Activated naive CD4-positive, alpha-beta T cell treated with anti-CD3 and anti-CD28 coated beads, Interleukin-2, amount 50 U/mL, for 16 hours (primary cell): ENCODE measurements around the gene RAX2.
"Not testable (repeated sequence)": the region's sequence is repeated elsewhere in the genome, so short reads cannot be mapped to it uniquely, and the experiment has no call there.

Source experiments
- DNase-seq: peaks from one replicate; pipeline ENCODE4 v3.0.0-alpha.2; 2020

The RAX2 gene

GRCh38 chr19:3771906-3772455, at the start of gene RAX2:
Gene RAX2, minus strand, starts transcription at chr19:3772228. Its CDS starts 486 bp downstream, at chr19:3771742.
- DNase-seq = no peak

GRCh38 chr19:3821156-3821555, 49.1 kb upstream of the RAX2 start:
- no peak for DNase-seq

GRCh38 chr19:3819989-3820388, 48.0 kb upstream of the RAX2 start:
- DNase-seq = no peak

GRCh38 chr19:3818918-3819317, 46.9 kb upstream of the RAX2 start:
- DNase-seq = no peak

- DNase-seq = peak; percentile 41
Observed at GRCh38 chr19:3818466-3818865, 46.4 kb upstream of the RAX2 start.

- no peak for DNase-seq
Observed at GRCh38 chr19:3817761-3818160, 45.7 kb upstream of the RAX2 start.

DNA sequence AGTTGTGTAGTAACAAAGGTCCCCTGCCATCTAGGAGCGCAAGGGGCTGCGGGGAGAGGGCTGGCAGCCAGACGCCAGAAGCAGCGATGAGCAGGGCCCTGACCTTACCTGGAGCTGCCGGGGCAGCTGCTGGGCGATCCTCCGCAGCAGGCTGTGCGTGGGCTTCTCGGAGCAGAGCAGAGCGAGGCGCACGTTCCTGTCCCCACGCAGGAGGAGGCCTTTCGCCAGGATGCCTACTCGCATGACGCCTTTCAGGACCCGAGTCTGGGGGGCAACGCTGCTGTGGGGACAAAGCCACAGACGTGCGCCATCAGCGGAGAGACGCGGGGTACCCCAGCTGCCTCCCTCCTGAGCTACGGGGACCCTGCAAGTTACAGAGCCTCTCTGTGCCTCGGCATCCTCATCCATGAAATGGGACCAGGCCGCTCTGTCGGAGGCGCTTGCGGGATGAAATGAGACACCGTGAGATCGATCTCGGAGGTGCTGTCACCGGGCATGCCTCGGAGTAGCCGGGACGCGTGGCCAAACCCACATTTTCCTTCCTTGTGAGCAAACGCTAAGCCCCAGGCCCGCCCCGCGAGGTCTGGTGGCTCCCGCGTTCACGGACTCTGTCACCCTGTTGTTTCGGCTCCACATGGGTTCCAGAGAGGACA, 44.7 kb upstream of the RAX2 start:
- no peak for DNase-seq

DNA sequence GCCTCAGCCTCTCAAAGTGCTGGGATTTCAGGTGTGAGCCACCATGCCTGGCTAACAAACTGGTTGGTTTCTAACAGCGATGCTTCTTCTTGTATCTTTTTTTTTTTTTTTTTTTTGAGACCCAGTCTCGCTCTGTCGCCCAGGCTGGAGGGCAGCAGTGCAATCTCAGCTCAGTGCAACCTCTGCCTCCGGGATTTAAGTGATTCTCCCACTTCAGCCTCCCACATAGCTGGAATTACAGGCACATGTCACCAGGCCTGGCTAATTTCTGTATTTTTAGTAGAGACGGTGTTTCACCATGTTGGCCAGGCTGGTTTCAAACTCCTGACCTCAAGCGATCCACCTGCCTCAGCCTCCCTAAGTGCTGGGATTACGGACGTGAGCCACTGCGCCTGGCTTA, 44.1 kb upstream of the RAX2 start:
- not testable (repeated sequence) for DNase-seq

DNA sequence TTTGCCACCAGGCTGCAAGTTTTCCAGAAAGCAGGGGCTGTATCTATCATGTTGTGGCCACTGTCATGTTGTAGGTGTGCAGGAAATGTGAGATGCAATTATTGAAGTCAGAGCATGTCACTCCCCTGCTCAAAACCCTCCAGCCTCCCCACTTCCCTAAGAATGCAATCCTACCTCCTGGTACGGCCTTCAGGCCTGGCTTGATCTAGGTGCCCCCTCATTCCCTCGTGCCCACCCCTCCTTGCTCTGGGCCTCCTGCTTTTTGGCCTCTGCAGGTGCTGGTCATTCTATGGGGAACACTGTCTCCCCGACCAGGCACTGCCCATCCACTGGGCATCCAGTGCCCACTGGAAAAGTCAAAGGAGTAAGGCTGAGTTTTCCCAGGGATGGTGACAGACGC, 42.6 kb upstream of the RAX2 start:
- no peak for DNase-seq

- no peak for DNase-seq
Observed at GRCh38 chr19:3813473-3814392, 41.7 kb upstream of the RAX2 start.

DNA sequence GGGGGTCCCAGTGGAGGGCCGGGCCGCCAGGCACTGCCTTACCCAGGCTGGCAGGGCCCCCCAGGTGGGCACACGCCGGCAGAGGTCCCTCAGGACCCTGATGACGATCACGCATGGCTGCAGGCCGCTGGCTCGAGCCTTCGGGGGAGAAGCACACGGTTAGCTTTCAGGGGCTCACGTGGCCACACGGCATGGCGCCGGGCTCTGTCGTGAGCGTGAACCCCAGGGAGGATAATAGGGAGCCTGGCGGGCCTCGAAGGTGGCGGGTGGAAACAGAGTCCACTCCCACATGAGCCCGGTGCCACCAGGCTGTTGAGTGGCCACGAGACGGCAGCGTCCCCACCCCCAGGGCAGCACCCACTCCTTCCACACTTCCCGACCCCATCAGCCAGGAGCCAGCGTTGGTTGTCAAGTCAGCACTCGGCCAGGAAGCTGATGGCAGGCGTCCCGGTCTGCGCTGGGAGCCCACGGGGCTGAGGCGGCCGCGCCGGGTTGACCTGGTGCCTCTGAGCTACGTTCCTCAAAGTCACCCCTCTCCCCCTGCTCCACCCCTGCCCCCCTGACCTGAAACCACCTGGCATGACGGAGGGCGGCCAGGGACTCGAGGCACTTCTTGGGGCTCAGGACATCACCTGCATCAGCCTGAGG, 38.8 kb upstream of the RAX2 start:
- no peak for DNase-seq

GRCh38 chr19:3809881-3810707, 38.1 kb upstream of the RAX2 start:
- DNase-seq = no peak

GRCh38 chr19:3808420-3809143, 36.6 kb upstream of the RAX2 start:
- no peak for DNase-seq

DNA sequence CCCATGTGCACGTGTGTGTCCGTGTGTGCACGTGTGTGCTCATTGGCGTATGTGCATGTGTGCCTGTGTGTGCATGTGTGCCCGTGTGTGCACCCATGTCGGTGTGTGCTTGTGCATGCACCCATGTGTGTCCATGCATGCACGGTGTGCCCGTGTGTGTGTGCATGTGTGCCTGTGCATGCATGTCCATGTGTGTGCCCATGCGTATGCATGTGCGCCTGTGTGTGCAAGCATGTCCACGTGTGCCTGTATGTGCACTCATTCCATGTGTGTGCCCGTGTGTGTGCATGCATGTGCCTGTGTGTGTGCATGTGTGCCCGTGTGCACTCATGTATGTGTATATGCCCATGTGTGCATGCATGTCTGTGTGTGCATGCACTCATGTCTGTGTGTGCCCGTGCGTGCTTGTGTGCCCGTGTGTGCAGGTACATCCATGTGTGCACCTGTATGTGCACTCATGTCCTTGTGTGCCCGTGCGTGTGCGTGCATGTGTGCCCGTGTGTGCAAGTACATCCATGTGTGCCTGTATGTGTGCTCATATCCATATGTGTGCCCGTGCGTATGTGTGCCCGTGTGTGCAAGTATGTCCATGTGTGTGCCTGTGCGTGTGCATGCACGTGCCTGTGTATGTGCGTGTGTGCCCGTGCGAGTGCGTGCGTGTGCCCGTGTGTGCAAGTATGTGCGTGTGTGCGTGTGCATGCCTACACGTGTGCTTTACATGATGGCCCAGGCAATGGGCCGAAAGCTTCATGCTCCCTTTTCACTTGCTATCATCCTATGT, 35.7 kb upstream of the RAX2 start:
- DNase-seq = no peak

- no peak for DNase-seq
Observed at GRCh38 chr19:3807131-3807480, 35.1 kb upstream of the RAX2 start.

DNA sequence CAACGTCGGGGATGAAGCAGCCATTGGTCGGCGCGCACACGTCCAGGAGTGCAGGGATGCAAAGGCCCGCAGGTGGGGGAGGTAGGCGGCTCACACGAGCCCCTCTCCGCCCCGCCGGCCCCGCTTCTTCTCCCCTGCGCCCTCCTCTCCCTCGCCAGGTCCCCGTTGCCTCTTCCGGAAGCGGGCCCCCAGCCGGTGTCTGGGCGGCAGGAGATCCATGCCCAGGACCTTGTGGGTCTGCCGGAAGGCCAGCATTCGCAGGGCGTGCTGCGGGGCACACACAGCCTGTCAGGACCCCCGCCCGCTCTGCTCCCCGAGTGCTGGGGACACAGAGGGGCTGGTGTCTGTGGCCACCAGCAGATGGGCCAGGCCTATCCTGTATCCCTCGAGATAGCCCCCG, 33.8 kb upstream of the RAX2 start:
- no peak for DNase-seq

DNA sequence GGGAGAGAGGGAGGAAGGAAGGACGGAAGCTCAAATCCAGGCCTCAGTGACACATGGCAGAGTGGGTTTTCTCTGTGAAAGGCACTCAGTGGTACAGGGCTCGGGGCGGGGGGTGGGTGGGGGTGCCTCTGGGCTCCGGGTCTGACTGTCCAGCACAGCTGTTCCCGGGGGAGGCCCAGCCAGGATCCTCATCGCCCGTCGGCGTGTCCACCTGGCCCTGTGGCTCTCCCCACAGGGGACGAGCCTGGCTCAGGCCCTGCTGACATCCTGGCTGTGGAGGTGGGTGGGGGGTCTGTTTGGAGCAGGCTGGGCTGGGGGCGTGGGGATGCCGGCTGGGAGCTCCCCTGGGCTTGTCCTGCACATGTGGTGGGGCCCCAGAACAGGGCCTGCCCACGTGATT, 32.4 kb upstream of the RAX2 start:
- DNase-seq = no peak

DNA sequence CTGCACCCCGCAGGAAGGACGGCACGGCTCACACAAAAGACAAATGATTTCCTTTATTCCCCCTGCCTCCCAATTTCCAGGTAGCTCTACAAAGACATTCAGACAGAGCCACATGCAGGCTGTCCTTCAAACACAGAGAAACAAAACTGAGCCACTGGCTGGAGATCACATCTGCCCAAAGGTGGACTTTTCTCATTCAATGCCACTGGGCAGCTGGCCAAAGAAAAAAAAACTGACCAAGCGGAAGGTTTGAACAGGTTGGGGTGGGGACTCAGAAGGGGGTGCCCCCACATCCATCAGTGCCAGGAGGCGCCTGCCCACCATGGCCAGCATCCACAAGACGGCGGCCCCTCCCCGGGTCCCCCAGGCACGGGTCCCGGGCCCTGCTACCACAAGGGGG, 32.0 kb upstream of the RAX2 start:
- no peak for DNase-seq

- no peak for DNase-seq
Observed at GRCh38 chr19:3803114-3803888, 31.3 kb upstream of the RAX2 start.

DNA sequence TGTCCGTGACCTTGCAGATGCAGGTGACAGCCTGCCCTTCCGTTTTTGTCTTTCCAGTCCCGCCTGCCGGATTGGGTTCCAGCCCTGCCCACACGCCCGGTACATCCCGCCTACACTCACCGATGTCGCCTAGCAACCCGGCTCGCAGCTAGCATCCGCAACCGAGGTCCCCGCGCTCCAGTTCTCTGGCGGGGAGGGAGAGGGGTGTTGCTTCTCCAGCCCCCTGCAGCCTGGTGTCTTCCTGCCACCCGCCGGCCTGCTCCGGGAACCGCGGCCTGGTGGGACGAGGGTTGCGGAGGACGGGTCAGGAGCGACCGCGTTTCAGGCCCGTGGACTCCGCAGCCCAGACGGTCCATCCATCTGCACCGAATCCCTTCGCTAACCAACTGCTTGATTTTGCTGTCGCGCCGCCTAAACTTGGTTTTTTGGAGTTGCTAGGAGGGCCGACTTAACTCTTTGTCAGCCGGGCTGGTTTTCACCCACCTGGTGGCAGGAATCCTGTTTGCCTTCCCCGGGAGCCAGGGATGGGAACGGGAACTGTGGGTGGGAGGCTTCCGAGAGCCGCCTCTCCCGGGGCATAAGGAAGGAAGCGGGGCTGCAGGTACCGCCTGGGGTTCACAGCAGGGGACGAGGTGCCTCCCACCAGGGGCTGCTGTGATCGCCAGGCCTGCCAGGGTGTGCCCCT, 29.5 kb upstream of the RAX2 start:
- peak; percentile 55 for DNase-seq
